NCI-H187 (cell line): Measurements from ENCODE around the gene FHIT.
"Not testable (repeated sequence)": the region's sequence is repeated elsewhere in the genome, so short reads cannot be mapped to it uniquely, and the experiment has no call there.

Experiments
- DNase-seq, 2 experiments: peaks; one replicate each; lab custom pipeline; 2025; lab: John Stamatoyannopoulos, UW

FHIT gene

DNA sequence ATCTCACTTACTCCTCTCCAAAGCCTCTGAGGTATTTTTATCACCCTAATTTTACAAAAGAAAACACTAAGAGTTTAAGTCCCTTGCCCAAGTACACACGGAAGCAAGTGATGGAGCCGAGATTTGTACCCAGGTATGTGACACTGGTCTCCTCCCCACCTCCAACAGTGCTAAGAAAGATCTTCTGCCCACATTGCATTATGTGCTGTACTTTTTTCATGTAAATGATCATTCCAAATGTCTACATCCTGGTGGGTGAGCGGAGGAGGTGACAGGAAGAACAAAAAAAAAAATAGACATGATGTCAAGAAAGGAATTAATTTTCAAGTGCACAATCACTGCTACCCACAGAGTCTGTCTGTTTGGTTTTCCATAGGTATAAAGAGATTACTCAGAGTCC, 694.1 kb downstream of the FHIT start:
- DNase-seq: no peak

DNA sequence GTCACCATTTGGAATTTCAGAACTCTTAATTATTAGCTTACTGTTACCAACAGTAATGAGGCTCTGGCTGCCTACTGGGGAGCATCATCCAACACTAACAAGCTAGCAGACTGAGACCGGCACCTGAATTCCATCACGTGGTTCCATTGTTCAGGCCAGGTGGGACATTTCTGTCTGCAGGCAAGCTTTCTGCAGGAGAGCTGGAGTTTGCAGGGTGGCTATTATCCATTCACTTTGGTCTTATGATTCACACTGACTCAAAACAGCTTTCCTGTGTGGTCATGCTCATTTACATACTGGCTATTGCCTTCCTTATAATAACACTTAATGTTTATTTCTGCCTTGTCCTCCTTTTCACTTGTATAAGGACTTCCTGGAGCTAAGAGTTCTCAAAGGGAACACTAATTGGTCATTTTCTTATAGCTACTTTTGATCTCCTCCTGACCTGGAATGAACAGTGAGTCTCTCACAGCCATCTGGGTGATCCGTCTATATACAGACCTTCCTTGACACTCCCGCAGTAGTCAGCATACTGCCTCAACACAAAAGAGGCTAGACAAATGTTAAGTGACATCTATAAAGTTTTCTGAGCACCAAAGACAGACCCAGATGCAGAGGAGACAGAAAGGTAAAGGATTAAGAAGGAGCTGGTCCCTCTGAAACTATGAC, 695.4 kb downstream of the FHIT start:
- no peak for DNase-seq

DNA sequence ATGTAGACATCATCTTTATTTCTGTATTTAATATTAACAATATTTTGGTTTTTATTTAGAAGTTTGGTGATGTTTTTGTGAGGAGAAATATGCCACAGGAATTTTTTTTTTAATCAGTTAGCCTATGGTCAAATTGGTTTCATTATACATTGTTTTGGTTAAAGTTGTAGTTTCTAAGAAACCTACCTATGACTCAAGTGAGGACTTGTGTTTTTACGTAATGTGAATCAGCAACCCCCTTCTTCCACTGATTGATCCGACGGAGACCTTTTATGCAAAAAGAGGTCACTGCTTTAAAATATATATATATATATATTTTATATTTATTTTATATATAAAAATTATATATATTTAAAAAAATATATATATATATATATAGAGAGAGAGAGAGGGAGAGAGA, 698.1 kb downstream of the FHIT start:
- no peak for DNase-seq

DNA sequence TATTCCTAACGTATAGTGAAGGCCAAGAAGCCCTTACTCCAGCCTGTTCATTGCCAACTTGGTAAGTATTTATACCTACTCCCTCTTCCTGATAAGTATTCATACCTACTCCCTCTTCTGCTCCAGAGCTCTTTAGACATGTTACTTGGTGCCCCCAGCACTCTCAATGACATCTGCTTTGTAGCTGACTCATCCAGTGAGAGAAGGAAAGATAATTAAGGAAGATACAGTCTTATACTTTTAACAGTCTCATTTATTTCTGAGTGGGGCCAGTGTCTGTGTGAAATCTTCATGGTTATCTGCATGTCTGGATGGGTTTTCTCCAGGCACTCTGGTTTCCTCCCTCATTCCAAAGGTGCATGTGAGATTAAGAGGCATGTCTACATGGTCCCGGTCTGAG, 698.7 kb downstream of the FHIT start:
- DNase-seq: no peak

DNA sequence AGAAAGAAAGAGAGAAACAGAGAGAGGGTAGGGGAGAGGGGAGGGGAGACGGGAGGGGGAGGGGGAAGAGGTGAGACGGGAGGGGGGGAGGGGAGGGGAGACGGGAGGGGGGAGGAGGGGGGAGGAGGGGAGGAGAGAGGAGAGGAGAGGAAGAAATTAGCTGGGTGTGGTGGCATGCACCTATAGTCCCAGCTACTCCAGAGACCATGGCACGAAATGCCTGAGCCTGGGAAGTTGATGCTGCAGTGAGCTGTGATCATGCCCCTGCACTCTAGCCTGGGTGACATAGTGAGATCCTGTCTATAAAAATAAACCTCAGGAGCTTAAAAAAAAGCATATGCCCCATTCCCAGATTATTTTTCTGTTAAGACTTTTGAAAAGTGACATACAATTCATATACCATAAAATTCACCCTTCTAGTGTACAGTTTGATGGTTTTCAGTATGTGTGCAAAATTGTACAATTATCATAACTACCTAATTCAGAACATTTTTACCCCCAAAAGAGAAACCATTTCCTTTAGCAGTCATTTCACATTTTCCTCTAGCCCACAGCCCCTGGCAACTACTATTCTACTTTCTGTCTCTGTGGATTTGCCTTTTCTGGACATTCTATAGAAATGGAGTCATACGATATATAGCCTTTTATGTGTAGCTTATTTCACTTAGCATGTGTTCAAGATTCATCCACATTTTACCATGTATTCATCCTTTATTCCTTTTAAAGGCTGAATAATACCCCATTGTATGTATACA, 699.6 kb downstream of the FHIT start:
- DNase-seq: no peak

DNA sequence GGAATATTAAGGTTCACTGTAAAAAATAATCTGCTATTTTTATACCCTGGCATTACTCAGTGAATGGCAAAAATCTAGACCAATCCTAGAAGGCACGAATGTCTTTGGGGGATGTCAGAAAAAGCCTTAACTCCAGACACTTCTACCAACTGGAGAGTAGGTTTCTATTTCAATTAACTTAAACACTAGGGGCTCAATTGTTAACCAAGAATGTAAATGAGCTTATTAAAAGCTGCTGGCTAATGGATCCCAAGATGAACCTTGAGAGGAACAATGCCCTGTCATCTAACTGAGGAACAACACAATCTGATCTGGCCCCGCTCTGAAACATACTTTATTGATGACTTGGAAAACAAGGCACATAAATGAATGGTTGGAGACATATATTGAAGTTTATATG, 701.4 kb downstream of the FHIT start:
- DNase-seq: no peak

DNA sequence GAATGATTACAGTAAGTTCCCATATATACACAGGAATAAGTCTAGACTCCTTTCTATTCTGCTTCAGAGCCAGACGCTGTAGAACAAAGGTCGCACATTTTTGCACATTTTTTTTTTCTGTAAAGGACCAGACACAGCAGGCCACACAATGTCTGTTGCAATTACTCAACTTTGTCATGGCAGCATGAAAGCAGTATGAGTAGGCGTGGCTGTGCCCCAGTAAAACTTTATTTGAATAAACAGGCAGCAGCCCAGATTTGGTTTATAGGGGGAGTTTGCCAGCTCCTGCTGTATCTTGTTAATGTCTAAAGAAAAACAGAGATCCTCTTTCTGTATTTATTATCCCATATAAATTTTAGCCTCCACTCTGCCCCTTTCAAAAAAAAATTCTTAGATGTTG, 708.3 kb downstream of the FHIT start:
- DNase-seq: no peak

DNA sequence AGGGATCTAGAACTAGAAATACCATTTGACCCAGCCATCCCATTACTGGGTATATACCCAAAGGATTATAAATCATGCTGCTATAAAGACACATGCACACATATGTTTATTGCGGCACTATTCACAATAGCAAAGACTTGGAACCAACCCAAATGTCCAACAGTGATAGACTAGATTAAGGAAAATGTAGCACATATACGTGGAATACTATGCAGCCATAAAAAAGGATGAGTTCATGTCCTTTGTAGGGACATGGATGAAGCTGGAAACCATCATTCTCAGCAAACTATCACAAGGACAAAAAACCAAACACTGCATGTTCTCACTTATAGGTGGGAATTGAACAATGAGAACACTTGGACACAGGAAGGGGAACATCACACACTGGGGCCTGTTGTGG, 711.9 kb downstream of the FHIT start:
- not testable (repeated sequence) for DNase-seq

DNA sequence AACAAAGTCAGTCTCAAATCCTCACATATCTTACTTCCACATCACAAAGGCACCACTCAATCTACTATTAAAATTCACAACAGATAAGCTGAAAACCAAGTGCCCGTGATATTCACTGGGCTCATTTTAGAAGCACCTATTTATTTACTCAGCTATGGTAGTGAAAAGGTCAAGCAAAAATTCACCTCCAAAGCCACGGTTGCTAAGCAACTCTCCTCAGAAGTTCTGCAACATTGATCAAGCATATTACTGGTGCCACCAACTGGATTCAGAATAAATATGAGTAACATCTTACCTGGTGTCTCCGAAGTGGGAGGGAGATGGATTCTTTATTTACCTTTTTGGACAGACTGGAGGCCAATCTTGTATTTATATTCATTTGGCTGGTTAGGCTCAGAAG, 714.8 kb downstream of the FHIT start:
- DNase-seq: peak; percentile 31 to 63

DNA sequence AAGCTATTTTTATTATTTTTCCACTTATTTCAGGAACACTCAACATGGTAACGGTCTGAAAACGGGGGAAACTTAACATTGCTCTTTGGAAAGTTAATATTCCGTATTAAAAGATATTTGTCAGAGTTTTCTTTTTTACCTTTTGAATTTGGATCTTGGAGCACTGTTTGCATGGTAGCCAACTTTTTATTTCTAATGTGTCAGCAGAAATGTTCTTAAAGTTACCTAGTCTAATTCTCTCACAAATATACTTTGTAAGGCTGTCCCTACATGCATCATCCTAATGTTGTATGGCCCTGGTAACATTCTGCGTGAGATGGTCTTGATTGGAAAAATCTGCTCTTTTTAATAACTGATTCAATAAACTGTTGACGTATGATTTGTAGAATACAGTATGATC, 719.5 kb downstream of the FHIT start:
- no peak for DNase-seq

DNA sequence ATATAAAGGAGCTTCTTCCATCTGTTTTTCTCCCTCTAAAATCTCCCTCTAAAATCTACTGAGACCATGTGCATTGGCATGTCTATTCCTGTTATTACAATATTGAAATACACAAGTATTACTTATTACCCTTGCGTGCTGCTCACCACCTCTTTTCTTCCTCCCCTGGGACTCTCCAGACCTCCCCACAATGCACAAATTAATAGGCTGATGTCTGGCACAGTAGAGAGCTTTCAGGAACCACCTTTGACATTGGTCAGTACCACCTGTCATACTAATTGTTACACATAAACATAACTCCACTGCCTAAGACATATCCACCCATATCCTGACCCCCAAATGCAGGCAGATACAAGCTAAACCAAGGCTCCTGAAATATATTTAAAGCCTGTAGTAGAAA, 722.6 kb downstream of the FHIT start:
- no peak for DNase-seq

DNA sequence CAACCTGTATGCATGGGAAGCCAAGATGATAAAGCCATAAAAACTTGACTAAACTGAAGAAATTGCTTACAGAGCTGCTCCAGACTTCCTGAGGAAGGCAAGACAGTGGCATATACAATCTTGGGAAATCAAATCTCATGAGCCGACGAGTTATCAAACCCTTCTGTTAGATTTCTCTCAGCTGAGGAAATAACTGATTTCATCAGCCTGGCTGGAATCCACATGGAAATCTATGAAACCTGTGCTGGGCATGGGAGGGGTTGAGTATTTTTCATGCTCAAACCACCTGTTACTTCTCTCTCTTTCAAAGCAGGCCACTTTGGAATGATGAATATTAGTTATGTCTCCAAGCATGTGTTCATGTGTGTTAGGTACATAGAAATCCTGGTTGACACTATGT, 727.7 kb downstream of the FHIT start:
- DNase-seq: no peak

DNA sequence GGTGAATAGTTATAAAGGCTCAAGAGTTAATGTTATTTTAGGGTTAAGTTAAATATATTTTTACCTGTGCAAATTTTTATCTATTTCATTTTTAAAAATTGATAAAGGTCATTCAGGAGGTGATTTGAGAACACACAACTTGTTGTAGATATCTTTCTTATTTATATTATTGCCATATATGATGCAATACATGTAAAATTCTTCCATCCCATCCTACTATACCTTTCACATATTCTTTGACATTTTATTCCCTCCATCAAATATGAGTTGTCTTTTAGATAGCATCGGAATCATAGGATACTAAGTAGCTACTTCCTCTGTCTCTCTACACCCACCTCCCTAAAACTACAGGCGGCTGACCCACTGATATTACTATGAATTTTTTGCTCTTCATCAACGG, 734.1 kb downstream of the FHIT start:
- no peak for DNase-seq

DNA sequence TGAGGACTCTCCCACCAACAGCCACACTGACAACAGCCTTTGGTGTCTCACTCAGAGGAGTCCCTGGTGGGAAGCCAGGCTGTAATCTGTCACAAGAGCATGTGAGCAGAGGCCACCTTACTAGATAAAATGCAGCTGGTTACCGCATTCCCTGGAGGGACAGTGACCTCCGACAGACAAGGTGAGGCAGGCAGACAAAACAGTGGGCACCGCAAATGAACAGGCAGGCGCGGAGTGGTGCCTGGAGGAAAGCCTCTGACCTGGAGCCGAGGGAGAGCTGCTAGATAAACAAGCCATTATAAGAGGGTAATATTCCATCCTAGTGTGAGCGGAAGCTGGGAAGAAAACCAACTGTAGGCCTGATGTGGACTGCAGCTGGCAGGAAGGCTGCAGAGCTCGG, 736.4 kb downstream of the FHIT start:
- DNase-seq: no peak

DNA sequence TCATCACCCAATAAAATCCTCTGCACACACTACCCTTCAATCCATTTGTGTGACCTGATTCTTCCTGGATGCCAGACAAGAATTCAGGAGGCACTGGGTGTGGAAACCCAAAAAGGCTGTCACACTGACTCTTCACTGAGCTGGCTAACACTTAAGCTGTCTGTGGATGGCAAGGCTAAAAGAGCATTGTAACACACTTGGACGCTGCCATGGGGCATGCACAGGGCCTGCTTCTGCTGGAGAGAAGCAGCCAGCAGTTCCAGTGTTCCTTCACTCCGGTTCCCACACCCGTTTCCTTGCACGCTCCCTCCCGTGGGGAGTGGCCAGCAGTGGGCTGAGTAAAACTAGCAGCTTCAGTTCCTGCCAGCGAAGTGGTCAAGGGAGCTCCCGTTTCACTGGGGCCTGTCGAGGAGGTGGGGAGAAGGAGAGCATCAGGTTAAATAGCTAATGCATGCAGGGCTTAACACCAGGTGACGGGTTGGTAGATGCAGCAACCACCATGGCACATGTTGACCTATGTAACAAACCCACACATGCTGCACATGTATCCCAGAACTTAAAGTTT, 737.1 kb downstream of the FHIT start:
- no peak for DNase-seq

DNA sequence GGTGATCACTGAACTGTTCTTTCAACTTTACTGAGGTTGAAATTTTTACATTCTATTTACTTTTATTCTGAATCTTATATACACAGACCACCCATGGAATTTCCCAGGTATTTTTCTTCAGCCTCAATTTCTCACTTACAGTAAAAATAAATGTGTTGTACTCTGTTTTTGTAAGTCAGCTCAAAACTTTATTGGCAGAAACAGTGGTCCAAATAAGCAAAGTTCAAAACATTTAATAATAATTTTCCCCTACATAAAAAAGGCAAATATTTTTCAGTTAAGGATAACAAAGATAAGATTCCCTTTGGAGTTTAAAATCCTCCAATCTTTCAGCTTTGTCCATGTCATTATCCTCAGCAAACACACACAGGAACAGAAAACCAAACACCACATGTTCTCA, 738.0 kb downstream of the FHIT start:
- DNase-seq: no peak

DNA sequence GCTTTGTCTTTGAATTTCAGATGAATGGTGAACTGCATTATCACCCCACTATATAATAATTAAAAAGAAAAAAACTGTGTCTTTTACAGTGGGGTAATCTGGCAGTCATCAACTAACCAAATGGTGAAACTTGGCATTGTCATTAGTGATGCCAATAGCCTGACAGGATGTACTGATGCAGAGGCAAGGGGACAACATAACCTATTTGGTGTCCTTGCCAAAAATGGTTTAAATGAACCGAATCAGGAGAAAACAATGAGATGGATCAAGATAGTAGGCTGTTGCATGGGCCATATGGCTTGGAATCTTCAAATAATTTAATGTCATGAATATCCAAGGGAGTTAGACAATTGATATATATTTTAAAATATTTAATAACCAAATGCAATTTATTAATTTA, 738.7 kb downstream of the FHIT start:
- no peak for DNase-seq

DNA sequence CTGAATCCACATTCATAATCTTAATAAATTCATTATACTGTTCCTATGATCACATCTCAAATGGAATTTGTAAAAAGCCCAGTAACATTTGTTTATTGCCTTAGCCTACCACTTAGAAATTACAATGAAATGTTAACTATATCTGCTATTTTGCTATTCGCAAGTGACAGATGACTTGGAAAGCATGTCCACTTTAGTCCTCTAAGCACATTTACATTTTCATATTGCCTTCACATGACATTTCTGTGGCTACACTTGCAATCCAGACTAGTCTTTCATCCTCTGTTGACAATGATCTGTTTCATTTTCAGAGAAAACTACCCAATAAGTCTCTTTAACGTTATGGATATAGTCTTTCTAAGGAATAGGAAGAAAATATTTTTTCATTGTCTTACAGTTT, 741.8 kb downstream of the FHIT start:
- no peak for DNase-seq

DNA sequence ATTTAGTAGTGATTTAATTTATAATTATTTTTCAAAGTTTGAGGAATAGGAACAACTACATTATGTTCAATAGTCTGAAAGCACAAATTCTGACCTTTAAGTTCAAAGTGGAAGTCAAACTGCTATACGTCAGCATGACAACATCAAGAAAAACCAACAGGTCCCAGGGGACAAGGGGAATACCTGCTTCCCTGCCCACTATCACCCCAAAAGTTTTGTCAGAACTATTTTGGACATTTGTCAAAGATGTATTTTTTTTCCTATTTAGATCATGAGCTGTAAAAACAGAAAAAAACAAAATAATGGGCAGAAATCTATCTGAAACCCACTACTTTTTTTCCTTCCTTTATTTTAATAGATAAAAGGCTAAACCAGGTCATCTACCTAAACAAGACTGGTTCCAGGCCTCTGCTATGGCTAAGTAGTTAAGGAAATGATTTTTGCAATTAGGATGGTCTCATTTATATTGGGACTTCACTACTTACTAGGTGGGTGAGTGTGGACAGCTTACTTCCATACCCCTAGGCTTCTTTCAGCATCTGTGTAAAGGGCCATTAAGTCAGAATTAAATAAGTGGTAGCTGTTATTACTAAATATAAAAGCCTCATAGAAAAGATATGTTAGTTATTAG, 746.3 kb downstream of the FHIT start:
- no peak for DNase-seq

DNA sequence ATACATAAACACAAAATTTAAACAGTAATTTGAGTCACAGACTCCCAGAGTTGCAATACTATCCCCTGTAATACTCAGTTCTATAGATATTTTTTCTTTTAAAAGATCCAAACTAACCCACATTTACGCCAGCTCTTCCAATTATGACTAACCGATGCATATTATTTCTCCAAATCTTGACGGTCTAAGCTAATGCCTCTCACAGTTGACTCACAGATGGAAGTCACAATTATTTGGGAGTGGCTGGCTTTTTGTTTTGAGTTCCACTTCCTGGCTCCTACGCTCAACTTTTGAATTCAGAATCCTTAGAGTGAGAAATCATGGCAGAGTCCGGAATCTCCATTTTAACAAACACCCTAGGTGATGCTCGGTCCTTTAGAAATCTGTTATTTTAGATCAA, 749.9 kb downstream of the FHIT start:
- DNase-seq: no peak

DNA sequence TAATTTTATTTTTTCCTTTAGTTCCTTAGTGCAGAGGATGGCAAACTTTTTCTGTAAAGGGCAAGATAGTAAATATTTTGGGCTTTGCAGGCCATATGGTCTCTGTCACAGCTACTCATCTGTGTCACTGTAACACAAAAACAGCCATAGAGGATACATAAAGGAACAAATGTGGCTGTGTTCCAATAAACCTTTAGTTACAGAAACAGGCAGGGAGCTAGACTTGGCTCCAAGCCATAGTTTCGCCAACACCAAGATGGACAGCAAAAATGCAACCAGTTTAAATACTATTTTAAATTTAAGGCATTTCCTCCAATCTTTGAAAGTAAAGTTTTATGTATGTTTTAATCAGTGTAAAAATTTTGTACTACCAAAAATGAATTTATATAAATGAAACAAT, 753.4 kb downstream of the FHIT start:
- DNase-seq: no peak

DNA sequence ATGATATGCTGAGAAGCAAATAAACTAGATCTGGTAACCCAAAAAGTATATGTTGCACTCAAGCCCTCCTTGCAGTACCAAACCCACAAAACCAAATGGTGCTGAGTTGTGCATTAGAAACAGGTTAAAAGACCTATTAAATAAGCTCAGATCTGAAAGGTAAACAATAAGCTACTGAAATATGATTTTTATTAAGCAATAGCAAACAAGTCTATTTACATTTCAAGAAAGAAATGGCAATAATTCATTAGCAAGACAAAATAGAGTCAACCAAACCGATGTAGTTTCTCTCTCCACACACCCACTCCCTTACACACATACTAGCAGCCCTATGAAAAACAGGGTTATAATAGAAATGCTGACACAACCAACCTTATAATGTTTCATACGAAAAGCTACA, 760.3 kb downstream of the FHIT start:
- DNase-seq: no peak

DNA sequence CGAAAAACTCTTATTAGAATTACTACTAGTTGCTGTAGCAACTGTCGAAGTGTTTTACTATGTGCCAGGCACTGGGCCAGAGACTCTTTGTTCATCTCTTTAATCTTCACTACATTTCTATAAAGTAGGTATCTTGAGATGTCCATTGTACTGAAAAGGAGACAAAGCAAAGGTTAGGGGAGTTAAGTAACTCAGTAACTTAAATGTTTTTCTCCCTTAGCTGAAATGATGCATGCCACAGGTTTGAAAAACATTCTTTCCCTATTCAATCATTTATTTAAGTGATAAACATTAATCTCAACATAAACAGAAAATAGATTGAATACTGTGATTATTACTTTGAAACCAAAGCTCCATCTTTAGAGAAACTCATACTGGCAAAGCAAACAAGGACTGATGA, 776.2 kb downstream of the FHIT start:
- no peak for DNase-seq
